GM20431 (cell line): ENCODE results near the gene OR2J2.
"Not testable (repeated sequence)": the region's sequence is repeated elsewhere in the genome, so short reads cannot be mapped to it uniquely, and the experiment has no call there.

Source experiments
- in situ Hi-C: fragments of 300-500 bp; cut with MseI, MboI; formaldehyde crosslinking; loops from one replicate; pipeline ENCODE4 v1.15.0; 2020; ENCODE audit warnings: low sequenced_read_pairs; ENCODE audit not compliant: unreplicated experiment

Gene OR2J2

GRCh38 chr6:29217242-29217641 is 46.5 kb downstream of the OR2J2 start:
- in situ Hi-C loops, result not testable (repeated sequence)

GRCh38 chr6:29218056-29218455 is 47.3 kb downstream of the OR2J2 start:
- in situ Hi-C loops, result not testable (repeated sequence)
